IMR-90 (cell line): ENCODE data around the gene COMMD1.

ENCODE experiments used
- CEBPB ChIP-seq: IDR thresholded peaks from 2 replicates; pipeline ENCODE4 v1.6.1; 2012; ENCODE audit warnings: low read depth, low read length, improper control_type of control experiment
- CHD1 ChIP-seq: IDR thresholded peaks from 2 replicates; pipeline ENCODE4 v1.6.1; 2012; ENCODE audit warnings: low read depth, low read length, improper control_type of control experiment
- CTCF ChIP-seq: conservative IDR thresholded peaks from 2 replicates; pipeline ENCODE4 v1.5.1; 2012; ENCODE audit warnings: mild to moderate bottlenecking, low read depth, low read length, improper control_type of control experiment
- FOS ChIP-seq: fragments of 150-350 bp; IDR thresholded peaks from 2 replicates; pipeline ENCODE4 v1.6.1; 2016; ENCODE audit warnings: low read depth, low read length
- MAFK ChIP-seq: IDR thresholded peaks from 2 replicates; pipeline ENCODE4 v1.6.1; 2012; ENCODE audit warnings: low read depth, low read length, improper control_type of control experiment
- MAZ ChIP-seq: IDR thresholded peaks from 2 replicates; pipeline ENCODE4 v1.6.1; 2012; ENCODE audit warnings: low read depth, mild to moderate bottlenecking, low read length, improper control_type of control experiment, moderate library complexity, borderline replicate concordance
- MXI1 ChIP-seq: IDR thresholded peaks from 2 replicates; pipeline ENCODE4 v1.6.1; 2012; ENCODE audit warnings: low read depth, mild to moderate bottlenecking, low read length, moderate library complexity, borderline replicate concordance
- NFE2L2 ChIP-seq: fragments of 150-350 bp; IDR thresholded peaks from 2 replicates; pipeline ENCODE4 v1.6.1; 2016; ENCODE audit warnings: low read depth, mild to moderate bottlenecking, low read length
- POLR2A ChIP-seq: IDR thresholded peaks from 2 replicates; pipeline ENCODE4 v1.6.1; 2012; ENCODE audit warnings: mild to moderate bottlenecking, low read depth, low read length
- RAD21 ChIP-seq: IDR thresholded peaks from 2 replicates; pipeline ENCODE4 v1.6.1; 2012; ENCODE audit warnings: low read length, improper control_type of control experiment
- RCOR1 ChIP-seq: IDR thresholded peaks from 2 replicates; pipeline ENCODE4 v1.6.1; 2012; ENCODE audit warnings: mild to moderate bottlenecking, low read length, improper control_type of control experiment; ENCODE audit not compliant: insufficient replicate concordance
- TF ChIP-seq, protein P1 (sequence below): fragments of 150-350 bp; IDR thresholded peaks from 2 replicates; pipeline ENCODE4 v1.6.1; 2016; ENCODE audit warnings: low read depth, mild to moderate bottlenecking, low read length, moderate library complexity, borderline replicate concordance
- TF ChIP-seq, protein P2 (sequence below): fragments of 150-350 bp; IDR thresholded peaks from 2 replicates; pipeline ENCODE4 v1.6.1; 2017; ENCODE audit warnings: mild to moderate bottlenecking, antibody characterized with exemption, low read length, low read depth

DNA sequence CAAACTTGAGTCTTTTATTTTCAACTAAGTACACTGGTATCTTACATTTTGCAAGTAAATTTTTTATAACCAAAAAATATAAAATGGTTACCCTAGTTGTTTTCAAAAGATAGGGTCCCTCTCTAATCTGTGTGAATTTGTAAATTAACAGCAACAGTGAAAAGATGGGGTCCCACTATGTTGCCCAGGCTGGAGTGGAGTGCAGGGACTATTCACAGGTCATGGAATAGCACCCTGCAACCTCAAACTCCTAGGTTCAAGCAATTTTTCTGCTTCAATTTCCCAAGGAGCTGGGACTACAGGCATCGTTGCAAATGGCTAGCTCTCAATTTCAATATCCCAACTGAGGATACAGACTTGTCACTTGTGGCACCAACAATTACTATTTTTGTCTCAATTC is 29.1 kb upstream of the COMMD1 start:
- TF ChIP-seq RAD21 (no peak), CTCF (no peak), NFE2L2 (no peak), FOS (no peak), MAZ (no peak), POLR2A (no peak), MAFK (no peak), RCOR1 (no peak), CHD1 (no peak), CEBPB (no peak), MXI1 (no peak)
- TF ChIP-seq, protein P1, sequence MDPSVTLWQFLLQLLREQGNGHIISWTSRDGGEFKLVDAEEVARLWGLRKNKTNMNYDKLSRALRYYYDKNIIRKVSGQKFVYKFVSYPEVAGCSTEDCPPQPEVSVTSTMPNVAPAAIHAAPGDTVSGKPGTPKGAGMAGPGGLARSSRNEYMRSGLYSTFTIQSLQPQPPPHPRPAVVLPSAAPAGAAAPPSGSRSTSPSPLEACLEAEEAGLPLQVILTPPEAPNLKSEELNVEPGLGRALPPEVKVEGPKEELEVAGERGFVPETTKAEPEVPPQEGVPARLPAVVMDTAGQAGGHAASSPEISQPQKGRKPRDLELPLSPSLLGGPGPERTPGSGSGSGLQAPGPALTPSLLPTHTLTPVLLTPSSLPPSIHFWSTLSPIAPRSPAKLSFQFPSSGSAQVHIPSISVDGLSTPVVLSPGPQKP, result no peak
- TF ChIP-seq, protein P2, sequence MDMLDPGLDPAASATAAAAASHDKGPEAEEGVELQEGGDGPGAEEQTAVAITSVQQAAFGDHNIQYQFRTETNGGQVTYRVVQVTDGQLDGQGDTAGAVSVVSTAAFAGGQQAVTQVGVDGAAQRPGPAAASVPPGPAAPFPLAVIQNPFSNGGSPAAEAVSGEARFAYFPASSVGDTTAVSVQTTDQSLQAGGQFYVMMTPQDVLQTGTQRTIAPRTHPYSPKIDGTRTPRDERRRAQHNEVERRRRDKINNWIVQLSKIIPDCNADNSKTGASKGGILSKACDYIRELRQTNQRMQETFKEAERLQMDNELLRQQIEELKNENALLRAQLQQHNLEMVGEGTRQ, result no peak
